MM.1S (cell line): Measurements from ENCODE around the gene MFSD6.

ENCODE experiments used
- DNase-seq: peaks from one replicate; pipeline ENCODE4 v3.0.0-alpha.2; 2015
- H2AFZ ChIP-seq: fragments of 300-600 bp; sonication (generic); 2 replicates; pipeline ENCODE4 v1.6.0; 2016; ENCODE audit warnings: antibody characterized with exemption, low read length
- H3F3A ChIP-seq: fragments of 300-600 bp; sonication (generic); 2 replicates; pipeline ENCODE4 v1.6.1; 2016; ENCODE audit warnings: mild to moderate bottlenecking, antibody characterized with exemption, low read length, moderate library complexity, mixed read lengths; ENCODE audit not compliant: insufficient read depth
- H3K27ac ChIP-seq: fragments of 300-600 bp; sonication (generic); 2 replicates; pipeline ENCODE4 v1.5.1; 2016; ENCODE audit warnings: mild to moderate bottlenecking, low read length
- H3K27me3 ChIP-seq: fragments of 300-600 bp; sonication (generic); replicated peaks from 2 replicates; pipeline ENCODE4 v1.6.0; 2016; ENCODE audit warnings: low read length; ENCODE audit not compliant: insufficient read depth
- H3K36me3 ChIP-seq: fragments of 300-600 bp; sonication (generic); replicated peaks from 2 replicates; pipeline ENCODE4 v1.6.1; 2016; ENCODE audit warnings: mild to moderate bottlenecking, low read length, mixed read lengths; ENCODE audit not compliant: insufficient read depth
- H3K4me1 ChIP-seq: fragments of 300-600 bp; sonication (generic); 2 replicates; pipeline ENCODE4 v1.6.1; 2016; ENCODE audit warnings: low read length, mixed read lengths
- H3K4me2 ChIP-seq: fragments of 300-600 bp; sonication (generic); 2 replicates; pipeline ENCODE4 v1.6.0; 2016; ENCODE audit warnings: low read depth, low read length
- H3K4me3 ChIP-seq: fragments of 300-600 bp; sonication (generic); 2 replicates; pipeline ENCODE4 v1.5.1; 2016; ENCODE audit warnings: low read length, mixed read lengths
- H3K79me2 ChIP-seq: fragments of 300-600 bp; sonication (generic); 2 replicates; pipeline ENCODE4 v1.6.1; 2016; ENCODE audit warnings: mixed run types, low read length, mixed read lengths
- H3K9ac ChIP-seq: fragments of 300-600 bp; sonication (generic); 2 replicates; pipeline ENCODE4 v1.6.1; 2016; ENCODE audit warnings: low read length, mixed read lengths
- H3K9me2 ChIP-seq: fragments of 300-600 bp; sonication (generic); replicated peaks from 2 replicates; pipeline ENCODE4 v1.6.1; 2016; ENCODE audit warnings: mild to moderate bottlenecking, low read length, mixed read lengths; ENCODE audit not compliant: insufficient read depth
- H3K9me3 ChIP-seq: fragments of 300-600 bp; sonication (generic); replicated peaks from 2 replicates; pipeline ENCODE4 v1.6.1; 2016; ENCODE audit warnings: mild to moderate bottlenecking, low read length, mixed read lengths; ENCODE audit not compliant: insufficient read depth
- H4K20me1 ChIP-seq: fragments of 300-600 bp; sonication (generic); 2 replicates; pipeline ENCODE4 v1.6.1; 2016; ENCODE audit warnings: mild to moderate bottlenecking, low read length, moderate library complexity, mixed read lengths; ENCODE audit not compliant: insufficient read depth
- CTCF ChIP-seq: fragments of 300-600 bp; sonication (generic); IDR thresholded peaks from 2 replicates; pipeline ENCODE4 v1.5.1; 2016; ENCODE audit warnings: antibody characterized with exemption, low read length, mixed read lengths
- EZH2 ChIP-seq: fragments of 300-600 bp; sonication (generic); optimal IDR thresholded peaks from 2 replicates; pipeline ENCODE3; 2017; ENCODE audit warnings: low read depth, mild to moderate bottlenecking, antibody characterized with exemption, low read length, mixed read lengths
- EZH2phosphoT487 ChIP-seq: fragments of 300-600 bp; sonication (generic); IDR thresholded peaks from 2 replicates; pipeline ENCODE4 v1.6.1; 2018; ENCODE audit warnings: antibody characterized with exemption, low read length

The MFSD6 gene

GRCh38 chr2:190540048-190540447, 131.9 kb downstream of the MFSD6 start:
- peaks cover 4% of the 10 kb centered on the region; the same call in 1 of the 2 replicates for H3F3A ChIP-seq
- no peak overlapping the region for H3K9ac ChIP-seq
- TF ChIP-seq CTCF (no peak), EZH2phosphoT487 (no peak), EZH2 (no peak)
- H3K9me2 ChIP-seq, result no peaks in the 10 kb centered on the region
- H3K4me1 ChIP-seq, result 0 out of 2 replicates have a peak, but pooled peaks cover 5% of the 10 kb centered on the region
- H2AFZ ChIP-seq, result no peak overlapping the region
- no peak for DNase-seq
- peaks cover 5% of the 10 kb centered on the region; the same call in 1 of the 2 replicates for H3K79me2 ChIP-seq
- H3K4me3 ChIP-seq, result no peak overlapping the region
- H3K27me3 ChIP-seq, result no peaks in the 10 kb centered on the region
- H3K27ac ChIP-seq, result no peak overlapping the region
- no peak overlapping the region for H3K4me2 ChIP-seq
- no peaks in the 10 kb centered on the region for H3K36me3 ChIP-seq
- no peaks in the 10 kb centered on the region for H4K20me1 ChIP-seq
- H3K9me3 ChIP-seq, result no peaks in the 10 kb centered on the region

- H3K36me3 ChIP-seq, result no peaks in the 10 kb centered on the region
- H4K20me1 ChIP-seq, result no peaks in the 10 kb centered on the region
- no peak overlapping the region for H2AFZ ChIP-seq
- H3F3A ChIP-seq, result no peaks in the 10 kb centered on the region
- H3K27ac ChIP-seq, result no peak overlapping the region
- no peaks in the 10 kb centered on the region for H3K9me2 ChIP-seq
- TF ChIP-seq EZH2phosphoT487 (no peak), EZH2 (no peak), CTCF (no peak)
- no peaks in the 10 kb centered on the region for H3K27me3 ChIP-seq
- no peaks in the 10 kb centered on the region for H3K79me2 ChIP-seq
- no peaks in the 10 kb centered on the region for H3K9me3 ChIP-seq
- no peak overlapping the region for H3K4me2 ChIP-seq
- no peaks in the 10 kb centered on the region for H3K4me1 ChIP-seq
- DNase-seq, result no peak
- H3K9ac ChIP-seq, result no peak overlapping the region
- no peak overlapping the region for H3K4me3 ChIP-seq
Observed at GRCh38 chr2:190545093-190545492, 136.9 kb downstream of the MFSD6 start.

GRCh38 chr2:190545555-190546385, 137.6 kb downstream of the MFSD6 start:
- Histone ChIP-seq H2AFZ (no peak overlapping the region), H3K79me2 (no peaks in the 10 kb centered on the region), H4K20me1 (no peaks in the 10 kb centered on the region), H3K9me3 (no peaks in the 10 kb centered on the region), H3K9me2 (no peaks in the 10 kb centered on the region), H3K36me3 (no peaks in the 10 kb centered on the region), H3K9ac (no peak overlapping the region), H3K27ac (no peak overlapping the region), H3K4me3 (no peak overlapping the region), H3K27me3 (no peaks in the 10 kb centered on the region), H3K4me1 (no peaks in the 10 kb centered on the region), H3K4me2 (no peak overlapping the region), H3F3A (no peaks in the 10 kb centered on the region)
- TF ChIP-seq EZH2phosphoT487 (no peak), EZH2 (no peak), CTCF (no peak)
- no peak for DNase-seq
